Heart left ventricle (tissue), 13 donors: ENCODE results near the gene YIF1A.

ENCODE experiments used
- POLR2A ChIP-seq, 2 donors: fragments of 450-650 bp; IDR thresholded peaks; one replicate each; pipeline ENCODE4 v1.6.1; 2017; ENCODE audit warnings: antibody characterized with exemption in 2 of 2, mild to moderate bottlenecking in 2 of 2, moderate library complexity in 2 of 2
- TF ChIP-seq, protein P1 (sequence below), 12 donors: fragments of 200-600 bp; sonication (generic) in 4 of 12; IDR thresholded peaks; one replicate each; pipeline versions ENCODE4 v1.5.0 to v1.8.0; 2018 to 2022; ENCODE audit warnings: antibody characterized with exemption in 12 of 12, mild to moderate bottlenecking in 5 of 12
- donor health status: ischemic (EF 13 %, LVEDD 7.1; RV severe dilation, severe dysfunction).
- donor health status: DM: no; HTN: yes; CAD: no.
- donor health status: DM: no; HTN: no; CAD: no.
- donor health status: ischemic (EF 25% LVEDD 6.9; RV normal size, moderate dysfunction).
- donor health status: ischemic (EF 25% LVEDD 5.7; RV mildly dilated, moderate dysfunction).
- donor health status: ischemic (EF 35%, LVEDD 5.7; RV mildly dilated, moderate dysfunction).
- donor health status: nonischemic (EF 11% LVEDD 7.7; RV severe dilation, severe dysfunction).
- donor health status: DM: yes; HTN: yes; CAD: no.
- donor health status: PGD.
- donor health status: ischemic (EF 29% LVEDD 5.4; RV normal size, mild dysfunction).
- donor health status: nonischemic (EF 23%, LVEDD 6.1; RV moderate dilation, normal function).

- TF ChIP-seq, protein P1, sequence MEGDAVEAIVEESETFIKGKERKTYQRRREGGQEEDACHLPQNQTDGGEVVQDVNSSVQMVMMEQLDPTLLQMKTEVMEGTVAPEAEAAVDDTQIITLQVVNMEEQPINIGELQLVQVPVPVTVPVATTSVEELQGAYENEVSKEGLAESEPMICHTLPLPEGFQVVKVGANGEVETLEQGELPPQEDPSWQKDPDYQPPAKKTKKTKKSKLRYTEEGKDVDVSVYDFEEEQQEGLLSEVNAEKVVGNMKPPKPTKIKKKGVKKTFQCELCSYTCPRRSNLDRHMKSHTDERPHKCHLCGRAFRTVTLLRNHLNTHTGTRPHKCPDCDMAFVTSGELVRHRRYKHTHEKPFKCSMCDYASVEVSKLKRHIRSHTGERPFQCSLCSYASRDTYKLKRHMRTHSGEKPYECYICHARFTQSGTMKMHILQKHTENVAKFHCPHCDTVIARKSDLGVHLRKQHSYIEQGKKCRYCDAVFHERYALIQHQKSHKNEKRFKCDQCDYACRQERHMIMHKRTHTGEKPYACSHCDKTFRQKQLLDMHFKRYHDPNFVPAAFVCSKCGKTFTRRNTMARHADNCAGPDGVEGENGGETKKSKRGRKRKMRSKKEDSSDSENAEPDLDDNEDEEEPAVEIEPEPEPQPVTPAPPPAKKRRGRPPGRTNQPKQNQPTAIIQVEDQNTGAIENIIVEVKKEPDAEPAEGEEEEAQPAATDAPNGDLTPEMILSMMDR (IDR thresholded peaks at IDR 0.05) = no peak
- TF ChIP-seq POLR2A (IDR thresholded peaks at IDR 0.05) = no peak
Observed at GRCh38 chr11:66337103-66337899, 48.4 kb upstream of the YIF1A start.
